Immature natural killer cell (primary cell): ENCODE measurements around the gene PTPRG. TPM values are rescaled to one million over a fixed set of nuclear protein-coding genes. Genes with fewer than 3 reads are reported as not detected.

Source experiments
- DNase-seq, 3 donors: peaks; one replicate each; pipeline ENCODE4 v3.0.0; 2022; ENCODE audit warnings: mixed read lengths in 1 of 3
- H3K27ac Mint-ChIP-seq, 6 donors: one replicate each; pipeline ENCODE4 v1.8.0; 2020; ENCODE audit warnings: mixed read lengths in 6 of 6, mild to moderate bottlenecking in 5 of 6, inconsistent platforms in 4 of 6, moderate library complexity in 3 of 6
- H3K27me3 Mint-ChIP-seq, 3 donors: one replicate each; pipeline ENCODE4 v1.8.0; 2020 to 2021; ENCODE audit warnings: low read depth in 3 of 3, mild to moderate bottlenecking in 3 of 3, mixed read lengths in 3 of 3, moderate library complexity in 3 of 3, inconsistent platforms in 1 of 3
- H3K36me3 Mint-ChIP-seq, 3 donors: one replicate each; pipeline ENCODE4 v1.8.0; 2020; ENCODE audit warnings: mixed read lengths in 3 of 3, inconsistent platforms in 2 of 3, mild to moderate bottlenecking in 2 of 3
- H3K4me1 Mint-ChIP-seq, 2 donors: one replicate each; pipeline ENCODE4 v1.8.0; 2020; ENCODE audit warnings: inconsistent platforms in 2 of 2, mild to moderate bottlenecking in 2 of 2, mixed read lengths in 2 of 2, moderate library complexity in 1 of 2
- H3K4me3 Mint-ChIP-seq, 5 donors: one replicate each; pipeline ENCODE4 v1.8.0; 2020; ENCODE audit warnings: mild to moderate bottlenecking in 5 of 5, mixed read lengths in 5 of 5, inconsistent platforms in 3 of 5, moderate library complexity in 3 of 5
- H3K9me3 Mint-ChIP-seq, 6 donors: one replicate each; pipeline ENCODE4 v1.8.0; 2020; ENCODE audit warnings: mild to moderate bottlenecking in 6 of 6, mixed read lengths in 6 of 6, inconsistent platforms in 4 of 6, moderate library complexity in 3 of 6
- polyA plus RNA-seq, 3 donors: library from polyadenylated mRNA; unstranded; fragments of 300-500 nt; fragmentation: Illumina TruSeq; gene quantifications; one replicate each; pipeline ENCODE4 v1.2.3, GENCODE V29; 2021

PTPRG gene
- polyA plus RNA-seq, 3 donors from 2014 or later, result 0.13 TPM; not detected in 2

GRCh38 chr3:61761694-61762430 is 200.5 kb downstream of the PTPRG start:
- Mint-ChIP-seq H3K27me3 (peaks cover 0 to 7% (median 2%) of the 10 kb centered on the region in 3 donors), H3K27ac (no peak overlapping the region), H3K36me3 (no peaks in the 10 kb centered on the region), H3K9me3 (peaks cover 0 to 6% (median under 1%) of the 10 kb centered on the region in 6 donors), H3K4me3 (no peak overlapping the region), H3K4me1 (no peaks in the 10 kb centered on the region)
- no peak for DNase-seq

- no peaks in the 10 kb centered on the region for H3K4me1 Mint-ChIP-seq
- no peaks in the 10 kb centered on the region for H3K36me3 Mint-ChIP-seq
Observed at GRCh38 chr3:61765157-61765876, 203.9 kb downstream of the PTPRG start.

GRCh38 chr3:61768284-61769037 is 207.1 kb downstream of the PTPRG start:
- Mint-ChIP-seq H3K27me3 (peaks cover 0 to 3% (median 2%) of the 10 kb centered on the region in 3 donors), H3K36me3 (no peaks in the 10 kb centered on the region), H3K27ac (no peak overlapping the region), H3K9me3 (peaks cover 0 to 11% (median 0%) of the 10 kb centered on the region in 6 donors), H3K4me1 (no peaks in the 10 kb centered on the region), H3K4me3 (no peak overlapping the region)
- DNase-seq, result no peak

More at GRCh38 chr3:61765157-61765876, 203.9 kb downstream of the PTPRG start:
- DNase-seq, result no peak
- no peak overlapping the region for H3K27ac Mint-ChIP-seq
- peaks cover 0 to 9% (median 2%) of the 10 kb centered on the region in 6 donors for H3K9me3 Mint-ChIP-seq
- H3K27me3 Mint-ChIP-seq, result peaks cover 2 to 7% (median 2%) of the 10 kb centered on the region in 3 donors
- H3K4me3 Mint-ChIP-seq, result no peak overlapping the region

- Mint-ChIP-seq H3K27me3 (peaks cover 0 to 3% (median 2%) of the 10 kb centered on the region in 3 donors), H3K27ac (no peak overlapping the region), H3K9me3 (peaks cover 0 to 11% (median 0%) of the 10 kb centered on the region in 6 donors), H3K36me3 (no peaks in the 10 kb centered on the region), H3K4me3 (no peak overlapping the region), H3K4me1 (no peaks in the 10 kb centered on the region)
- DNase-seq, result no peak
Observed at GRCh38 chr3:61769266-61769990, 208.1 kb downstream of the PTPRG start.

- H3K27me3 Mint-ChIP-seq, result peaks cover 0 to 6% (median 5%) of the 10 kb centered on the region in 3 donors
- DNase-seq, result no peak
- H3K4me3 Mint-ChIP-seq, result no peak overlapping the region
- no peak overlapping the region for H3K27ac Mint-ChIP-seq
- H3K36me3 Mint-ChIP-seq, result no peaks in the 10 kb centered on the region
- H3K9me3 Mint-ChIP-seq, result peaks cover 0 to 10% (median 0%) of the 10 kb centered on the region in 6 donors
- H3K4me1 Mint-ChIP-seq, result no peaks in the 10 kb centered on the region
Observed at GRCh38 chr3:61771976-61772375, 210.6 kb downstream of the PTPRG start.

- H3K36me3 Mint-ChIP-seq, result no peaks in the 10 kb centered on the region
- H3K27me3 Mint-ChIP-seq, result peaks cover 0 to 6% (median 5%) of the 10 kb centered on the region in 3 donors
- H3K4me1 Mint-ChIP-seq, result no peaks in the 10 kb centered on the region
- H3K9me3 Mint-ChIP-seq, result peaks cover 0 to 11% (median 0%) of the 10 kb centered on the region in 6 donors
- H3K27ac Mint-ChIP-seq, result no peak overlapping the region
- H3K4me3 Mint-ChIP-seq, result no peak overlapping the region
- no peak for DNase-seq
Observed at GRCh38 chr3:61772456-61772855, 211.1 kb downstream of the PTPRG start.

- peaks cover 0 to 6% (median 0%) of the 10 kb centered on the region in 6 donors for H3K9me3 Mint-ChIP-seq
- no peak for DNase-seq
- no peak overlapping the region for H3K4me3 Mint-ChIP-seq
- no peaks in the 10 kb centered on the region for H3K4me1 Mint-ChIP-seq
- no peaks in the 10 kb centered on the region for H3K36me3 Mint-ChIP-seq
- peaks cover 0 to 3% (median 3%) of the 10 kb centered on the region in 3 donors for H3K27me3 Mint-ChIP-seq
- no peak overlapping the region for H3K27ac Mint-ChIP-seq
Observed at GRCh38 chr3:61774279-61774890, 213.0 kb downstream of the PTPRG start.

- Mint-ChIP-seq H3K9me3 (peaks cover 0 to 6% (median 0%) of the 10 kb centered on the region in 6 donors), H3K4me3 (no peak overlapping the region), H3K27me3 (peaks cover 0 to 3% (median 3%) of the 10 kb centered on the region in 3 donors), H3K27ac (no peak overlapping the region), H3K36me3 (no peaks in the 10 kb centered on the region), H3K4me1 (no peaks in the 10 kb centered on the region)
- no peak for DNase-seq
Observed at GRCh38 chr3:61776390-61776789, 215.0 kb downstream of the PTPRG start.

- no peak for DNase-seq
- H3K9me3 Mint-ChIP-seq, result peaks cover 0 to 6% (median 0%) of the 10 kb centered on the region in 6 donors
- H3K36me3 Mint-ChIP-seq, result peaks cover 0 to 3% (median 0%) of the 10 kb centered on the region in 3 donors
- no peaks in the 10 kb centered on the region for H3K4me1 Mint-ChIP-seq
- no peak overlapping the region for H3K4me3 Mint-ChIP-seq
- no peak overlapping the region for H3K27ac Mint-ChIP-seq
- H3K27me3 Mint-ChIP-seq, result peaks cover 0 to 3% (median 3%) of the 10 kb centered on the region in 3 donors
Observed at GRCh38 chr3:61777483-61777882, 216.1 kb downstream of the PTPRG start.

GRCh38 chr3:61778095-61778494 is 216.7 kb downstream of the PTPRG start:
- peaks cover 0 to 4% (median 0%) of the 10 kb centered on the region in 3 donors for H3K36me3 Mint-ChIP-seq
- H3K4me1 Mint-ChIP-seq, result no peaks in the 10 kb centered on the region
- no peak overlapping the region for H3K27ac Mint-ChIP-seq
- DNase-seq, result no peak
- peaks cover 0 to 3% (median 0%) of the 10 kb centered on the region in 6 donors for H3K9me3 Mint-ChIP-seq
- no peak overlapping the region for H3K4me3 Mint-ChIP-seq
- peaks cover 0 to 3% (median 3%) of the 10 kb centered on the region in 3 donors for H3K27me3 Mint-ChIP-seq

- H3K9me3 Mint-ChIP-seq, result peaks cover 0 to 8% (median 0%) of the 10 kb centered on the region in 6 donors
- H3K27ac Mint-ChIP-seq, result no peak overlapping the region
- no peaks in the 10 kb centered on the region for H3K4me1 Mint-ChIP-seq
- H3K4me3 Mint-ChIP-seq, result no peak overlapping the region
- H3K36me3 Mint-ChIP-seq, result peaks cover 0 to 4% (median 0%) of the 10 kb centered on the region in 3 donors
- no peak for DNase-seq
- peaks cover 0 to 3% (median 3%) of the 10 kb centered on the region in 3 donors for H3K27me3 Mint-ChIP-seq
Observed at GRCh38 chr3:61780016-61780415, 218.6 kb downstream of the PTPRG start.

- H3K36me3 Mint-ChIP-seq, result peaks cover 0 to 4% (median 0%) of the 10 kb centered on the region in 3 donors
- DNase-seq, result no peak
- H3K4me1 Mint-ChIP-seq, result no peaks in the 10 kb centered on the region
- H3K4me3 Mint-ChIP-seq, result no peak overlapping the region
- H3K9me3 Mint-ChIP-seq, result peaks cover 0 to 8% (median 0%) of the 10 kb centered on the region in 6 donors
- peaks cover 0 to 3% (median 3%) of the 10 kb centered on the region in 3 donors for H3K27me3 Mint-ChIP-seq
- no peak overlapping the region for H3K27ac Mint-ChIP-seq
Observed at GRCh38 chr3:61780455-61781228, 219.3 kb downstream of the PTPRG start.
